GM23338 (cell line): Measurements from ENCODE around the gene SEC23A. TPM values are rescaled to one million over a fixed set of nuclear protein-coding genes. Genes with fewer than 3 reads are reported as not detected.

Experiments used
- JUNB ChIP-seq: IDR thresholded peaks from one replicate; pipeline ENCODE4 v1.6.1; 2016; ENCODE audit warnings: antibody characterized with exemption; ENCODE audit not compliant: unreplicated experiment
- ZNF331 ChIP-seq: fragments of 250-450 bp; sonication (Bioruptor Pico); IDR thresholded peaks from 2 replicates; pipeline ENCODE4 v1.5.0; 2020; ENCODE audit warnings: low read depth, mild to moderate bottlenecking, moderate library complexity
- polyA plus RNA-seq: library from polyadenylated mRNA; unstranded; fragments of >200 nt; fragmentation: Nextera tagmentation; extraction: Ambion mirVana; gene quantifications from 2 replicates; pipeline ENCODE4 v1.2.1, GENCODE V29; 2016
- total RNA-seq: library from RNA; depleted of rRNA; stranded (reverse); fragments of >200 nt; shearing (Covaris generic); gene quantifications from 2 replicates; pipeline ENCODE4 v1.2.3, GENCODE V29; 2014
- TF ChIP-seq, protein P1 (sequence below): IDR thresholded peaks from one replicate; pipeline ENCODE4 v1.6.1; 2018; ENCODE audit warnings: antibody characterized with exemption; ENCODE audit not compliant: unreplicated experiment
- TF ChIP-seq, protein P2 (sequence below), 2 experiments: fragments of 200-600 bp in 1 of 2; sonication (generic) in 1 of 2; conservative IDR thresholded peaks; 2 replicates each; pipeline versions ENCODE4 v1.5.1 to v1.6.1; 2016 to 2017; ENCODE audit warnings: antibody characterized with exemption in 2 of 2, low read depth in 2 of 2, mild to moderate bottlenecking in 2 of 2, moderate library complexity in 1 of 2
- TF ChIP-seq, protein P3 (sequence below): fragments of 250-450 bp; sonication (Bioruptor Pico); IDR thresholded peaks from 2 replicates; pipeline ENCODE4 v1.5.0; 2020; ENCODE audit warnings: mild to moderate bottlenecking, moderate library complexity

The SEC23A gene
- total and polyA plus RNA-seq, 2 experiments from 2014 or later = 22.7 to 89.9 TPM

DNA sequence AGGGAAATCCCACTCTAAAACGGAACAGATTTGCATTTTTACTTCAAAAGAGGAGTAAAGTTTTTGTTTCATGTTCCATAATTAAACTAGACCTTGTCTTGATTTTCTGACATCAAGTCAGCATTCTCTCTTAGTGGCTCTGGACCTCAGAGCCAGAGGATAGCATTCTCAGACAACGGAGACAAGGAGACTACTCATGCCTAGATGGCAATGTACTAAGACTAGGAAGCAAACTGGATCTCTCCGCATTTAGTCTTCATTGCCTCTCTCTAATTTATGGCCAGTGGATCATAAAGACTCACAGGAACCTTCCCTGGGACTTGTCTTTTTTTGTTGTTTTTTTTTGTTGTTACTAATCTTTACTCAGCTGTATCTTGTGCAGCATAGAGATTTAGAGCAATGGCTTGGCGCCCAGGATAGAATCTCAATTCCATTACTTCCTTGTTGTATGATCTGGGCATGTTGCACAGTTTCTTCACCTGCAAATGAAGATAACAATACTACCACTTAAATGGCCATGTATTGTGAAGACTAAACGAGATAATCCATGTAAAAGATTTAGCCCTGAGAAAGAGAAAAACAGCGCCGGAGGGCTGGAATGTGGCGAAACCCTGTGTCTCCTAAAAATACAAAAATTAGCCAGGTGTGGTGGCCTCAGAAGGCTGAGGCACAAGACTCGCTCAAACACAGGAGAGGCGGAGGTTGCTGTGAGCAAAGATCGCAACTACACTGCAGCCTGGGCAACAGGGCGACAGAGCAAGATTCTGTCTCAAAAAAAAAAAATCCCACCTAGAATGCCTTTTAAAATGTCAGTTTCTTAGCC, 7.1 kb upstream of the SEC23A start (continued):
- TF ChIP-seq, protein P1, sequence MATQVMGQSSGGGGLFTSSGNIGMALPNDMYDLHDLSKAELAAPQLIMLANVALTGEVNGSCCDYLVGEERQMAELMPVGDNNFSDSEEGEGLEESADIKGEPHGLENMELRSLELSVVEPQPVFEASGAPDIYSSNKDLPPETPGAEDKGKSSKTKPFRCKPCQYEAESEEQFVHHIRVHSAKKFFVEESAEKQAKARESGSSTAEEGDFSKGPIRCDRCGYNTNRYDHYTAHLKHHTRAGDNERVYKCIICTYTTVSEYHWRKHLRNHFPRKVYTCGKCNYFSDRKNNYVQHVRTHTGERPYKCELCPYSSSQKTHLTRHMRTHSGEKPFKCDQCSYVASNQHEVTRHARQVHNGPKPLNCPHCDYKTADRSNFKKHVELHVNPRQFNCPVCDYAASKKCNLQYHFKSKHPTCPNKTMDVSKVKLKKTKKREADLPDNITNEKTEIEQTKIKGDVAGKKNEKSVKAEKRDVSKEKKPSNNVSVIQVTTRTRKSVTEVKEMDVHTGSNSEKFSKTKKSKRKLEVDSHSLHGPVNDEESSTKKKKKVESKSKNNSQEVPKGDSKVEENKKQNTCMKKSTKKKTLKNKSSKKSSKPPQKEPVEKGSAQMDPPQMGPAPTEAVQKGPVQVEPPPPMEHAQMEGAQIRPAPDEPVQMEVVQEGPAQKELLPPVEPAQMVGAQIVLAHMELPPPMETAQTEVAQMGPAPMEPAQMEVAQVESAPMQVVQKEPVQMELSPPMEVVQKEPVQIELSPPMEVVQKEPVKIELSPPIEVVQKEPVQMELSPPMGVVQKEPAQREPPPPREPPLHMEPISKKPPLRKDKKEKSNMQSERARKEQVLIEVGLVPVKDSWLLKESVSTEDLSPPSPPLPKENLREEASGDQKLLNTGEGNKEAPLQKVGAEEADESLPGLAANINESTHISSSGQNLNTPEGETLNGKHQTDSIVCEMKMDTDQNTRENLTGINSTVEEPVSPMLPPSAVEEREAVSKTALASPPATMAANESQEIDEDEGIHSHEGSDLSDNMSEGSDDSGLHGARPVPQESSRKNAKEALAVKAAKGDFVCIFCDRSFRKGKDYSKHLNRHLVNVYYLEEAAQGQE = no peak
- TF ChIP-seq JUNB (no peak), ZNF331 (no peak)
- TF ChIP-seq, protein P2, sequence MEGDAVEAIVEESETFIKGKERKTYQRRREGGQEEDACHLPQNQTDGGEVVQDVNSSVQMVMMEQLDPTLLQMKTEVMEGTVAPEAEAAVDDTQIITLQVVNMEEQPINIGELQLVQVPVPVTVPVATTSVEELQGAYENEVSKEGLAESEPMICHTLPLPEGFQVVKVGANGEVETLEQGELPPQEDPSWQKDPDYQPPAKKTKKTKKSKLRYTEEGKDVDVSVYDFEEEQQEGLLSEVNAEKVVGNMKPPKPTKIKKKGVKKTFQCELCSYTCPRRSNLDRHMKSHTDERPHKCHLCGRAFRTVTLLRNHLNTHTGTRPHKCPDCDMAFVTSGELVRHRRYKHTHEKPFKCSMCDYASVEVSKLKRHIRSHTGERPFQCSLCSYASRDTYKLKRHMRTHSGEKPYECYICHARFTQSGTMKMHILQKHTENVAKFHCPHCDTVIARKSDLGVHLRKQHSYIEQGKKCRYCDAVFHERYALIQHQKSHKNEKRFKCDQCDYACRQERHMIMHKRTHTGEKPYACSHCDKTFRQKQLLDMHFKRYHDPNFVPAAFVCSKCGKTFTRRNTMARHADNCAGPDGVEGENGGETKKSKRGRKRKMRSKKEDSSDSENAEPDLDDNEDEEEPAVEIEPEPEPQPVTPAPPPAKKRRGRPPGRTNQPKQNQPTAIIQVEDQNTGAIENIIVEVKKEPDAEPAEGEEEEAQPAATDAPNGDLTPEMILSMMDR (conservative IDR thresholded peaks at IDR 0.05; ENCODE audit: low read depth in 2 of 2) = no peak
- TF ChIP-seq, protein P3, sequence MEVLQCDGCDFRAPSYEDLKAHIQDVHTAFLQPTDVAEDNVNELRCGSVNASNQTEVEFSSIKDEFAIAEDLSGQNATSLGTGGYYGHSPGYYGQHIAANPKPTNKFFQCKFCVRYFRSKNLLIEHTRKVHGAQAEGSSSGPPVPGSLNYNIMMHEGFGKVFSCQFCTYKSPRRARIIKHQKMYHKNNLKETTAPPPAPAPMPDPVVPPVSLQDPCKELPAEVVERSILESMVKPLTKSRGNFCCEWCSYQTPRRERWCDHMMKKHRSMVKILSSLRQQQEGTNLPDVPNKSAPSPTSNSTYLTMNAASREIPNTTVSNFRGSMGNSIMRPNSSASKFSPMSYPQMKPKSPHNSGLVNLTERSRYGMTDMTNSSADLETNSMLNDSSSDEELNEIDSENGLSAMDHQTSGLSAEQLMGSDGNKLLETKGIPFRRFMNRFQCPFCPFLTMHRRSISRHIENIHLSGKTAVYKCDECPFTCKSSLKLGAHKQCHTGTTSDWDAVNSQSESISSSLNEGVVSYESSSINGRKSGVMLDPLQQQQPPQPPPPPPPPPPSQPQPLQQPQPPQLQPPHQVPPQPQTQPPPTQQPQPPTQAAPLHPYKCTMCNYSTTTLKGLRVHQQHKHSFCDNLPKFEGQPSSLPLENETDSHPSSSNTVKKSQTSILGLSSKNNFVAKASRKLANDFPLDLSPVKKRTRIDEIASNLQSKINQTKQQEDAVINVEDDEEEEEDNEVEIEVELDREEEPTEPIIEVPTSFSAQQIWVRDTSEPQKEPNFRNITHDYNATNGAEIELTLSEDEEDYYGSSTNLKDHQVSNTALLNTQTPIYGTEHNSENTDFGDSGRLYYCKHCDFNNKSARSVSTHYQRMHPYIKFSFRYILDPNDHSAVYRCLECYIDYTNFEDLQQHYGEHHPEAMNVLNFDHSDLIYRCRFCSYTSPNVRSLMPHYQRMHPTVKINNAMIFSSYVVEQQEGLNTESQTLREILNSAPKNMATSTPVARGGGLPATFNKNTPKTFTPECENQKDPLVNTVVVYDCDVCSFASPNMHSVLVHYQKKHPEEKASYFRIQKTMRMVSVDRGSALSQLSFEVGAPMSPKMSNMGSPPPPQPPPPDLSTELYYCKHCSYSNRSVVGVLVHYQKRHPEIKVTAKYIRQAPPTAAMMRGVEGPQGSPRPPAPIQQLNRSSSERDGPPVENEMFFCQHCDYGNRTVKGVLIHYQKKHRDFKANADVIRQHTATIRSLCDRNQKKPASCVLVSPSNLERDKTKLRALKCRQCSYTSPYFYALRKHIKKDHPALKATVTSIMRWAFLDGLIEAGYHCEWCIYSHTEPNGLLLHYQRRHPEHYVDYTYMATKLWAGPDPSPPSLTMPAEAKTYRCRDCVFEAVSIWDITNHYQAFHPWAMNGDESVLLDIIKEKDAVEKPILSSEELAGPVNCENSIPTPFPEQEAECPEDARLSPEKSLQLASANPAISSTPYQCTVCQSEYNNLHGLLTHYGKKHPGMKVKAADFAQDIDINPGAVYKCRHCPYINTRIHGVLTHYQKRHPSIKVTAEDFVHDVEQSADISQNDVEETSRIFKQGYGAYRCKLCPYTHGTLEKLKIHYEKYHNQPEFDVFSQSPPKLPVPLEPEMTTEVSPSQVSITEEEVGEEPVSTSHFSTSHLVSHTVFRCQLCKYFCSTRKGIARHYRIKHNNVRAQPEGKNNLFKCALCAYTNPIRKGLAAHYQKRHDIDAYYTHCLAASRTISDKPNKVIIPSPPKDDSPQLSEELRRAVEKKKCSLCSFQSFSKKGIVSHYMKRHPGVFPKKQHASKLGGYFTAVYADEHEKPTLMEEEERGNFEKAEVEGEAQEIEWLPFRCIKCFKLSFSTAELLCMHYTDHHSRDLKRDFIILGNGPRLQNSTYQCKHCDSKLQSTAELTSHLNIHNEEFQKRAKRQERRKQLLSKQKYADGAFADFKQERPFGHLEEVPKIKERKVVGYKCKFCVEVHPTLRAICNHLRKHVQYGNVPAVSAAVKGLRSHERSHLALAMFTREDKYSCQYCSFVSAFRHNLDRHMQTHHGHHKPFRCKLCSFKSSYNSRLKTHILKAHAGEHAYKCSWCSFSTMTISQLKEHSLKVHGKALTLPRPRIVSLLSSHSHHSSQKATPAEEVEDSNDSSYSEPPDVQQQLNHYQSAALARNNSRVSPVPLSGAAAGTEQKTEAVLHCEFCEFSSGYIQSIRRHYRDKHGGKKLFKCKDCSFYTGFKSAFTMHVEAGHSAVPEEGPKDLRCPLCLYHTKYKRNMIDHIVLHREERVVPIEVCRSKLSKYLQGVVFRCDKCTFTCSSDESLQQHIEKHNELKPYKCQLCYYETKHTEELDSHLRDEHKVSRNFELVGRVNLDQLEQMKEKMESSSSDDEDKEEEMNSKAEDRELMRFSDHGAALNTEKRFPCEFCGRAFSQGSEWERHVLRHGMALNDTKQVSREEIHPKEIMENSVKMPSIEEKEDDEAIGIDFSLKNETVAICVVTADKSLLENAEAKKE (CRISPR knock-in tag) = no peak
